Fibroblast of pulmonary artery (primary cell): ENCODE measurements around the gene KRT28.

Experiments used
- DNase-seq: peaks from one replicate; pipeline ENCODE4 v3.0.0-alpha.2; 2010; ENCODE audit warnings: low read depth
- H3K4me3 ChIP-seq: replicated peaks from 2 replicates; pipeline ENCODE4 v1.5.1; 2011; ENCODE audit warnings: low read depth, mild to moderate bottlenecking, control low read depth, low read length, moderate library complexity
- TF ChIP-seq, protein P1 (sequence below): IDR thresholded peaks from 2 replicates; pipeline ENCODE4 v1.5.1; 2011; ENCODE audit warnings: mild to moderate bottlenecking, control low read depth, low read length, inconsistent platforms; ENCODE audit errors: missing control alignments

The KRT28 gene

GRCh38 chr17:40782450-40782849 is 17.3 kb downstream of the KRT28 start, which contains the start of gene KRT27:
KRT27 (minus strand) TSS chr17:40782550; CDS start chr17:40782493, 57 bp downstream.
- DNase-seq: no peak
- H3K4me3 ChIP-seq: no peak within 1 kb of the TSS
- TF ChIP-seq, protein P1, sequence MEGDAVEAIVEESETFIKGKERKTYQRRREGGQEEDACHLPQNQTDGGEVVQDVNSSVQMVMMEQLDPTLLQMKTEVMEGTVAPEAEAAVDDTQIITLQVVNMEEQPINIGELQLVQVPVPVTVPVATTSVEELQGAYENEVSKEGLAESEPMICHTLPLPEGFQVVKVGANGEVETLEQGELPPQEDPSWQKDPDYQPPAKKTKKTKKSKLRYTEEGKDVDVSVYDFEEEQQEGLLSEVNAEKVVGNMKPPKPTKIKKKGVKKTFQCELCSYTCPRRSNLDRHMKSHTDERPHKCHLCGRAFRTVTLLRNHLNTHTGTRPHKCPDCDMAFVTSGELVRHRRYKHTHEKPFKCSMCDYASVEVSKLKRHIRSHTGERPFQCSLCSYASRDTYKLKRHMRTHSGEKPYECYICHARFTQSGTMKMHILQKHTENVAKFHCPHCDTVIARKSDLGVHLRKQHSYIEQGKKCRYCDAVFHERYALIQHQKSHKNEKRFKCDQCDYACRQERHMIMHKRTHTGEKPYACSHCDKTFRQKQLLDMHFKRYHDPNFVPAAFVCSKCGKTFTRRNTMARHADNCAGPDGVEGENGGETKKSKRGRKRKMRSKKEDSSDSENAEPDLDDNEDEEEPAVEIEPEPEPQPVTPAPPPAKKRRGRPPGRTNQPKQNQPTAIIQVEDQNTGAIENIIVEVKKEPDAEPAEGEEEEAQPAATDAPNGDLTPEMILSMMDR: no peak

- TF ChIP-seq, protein P1: no peak
- DNase-seq: no peak
- H3K4me3 ChIP-seq: no peak overlapping the region
These were observed 20.4 kb downstream of the KRT28 start for GRCh38 chr17:40779181-40779909.

DNA sequence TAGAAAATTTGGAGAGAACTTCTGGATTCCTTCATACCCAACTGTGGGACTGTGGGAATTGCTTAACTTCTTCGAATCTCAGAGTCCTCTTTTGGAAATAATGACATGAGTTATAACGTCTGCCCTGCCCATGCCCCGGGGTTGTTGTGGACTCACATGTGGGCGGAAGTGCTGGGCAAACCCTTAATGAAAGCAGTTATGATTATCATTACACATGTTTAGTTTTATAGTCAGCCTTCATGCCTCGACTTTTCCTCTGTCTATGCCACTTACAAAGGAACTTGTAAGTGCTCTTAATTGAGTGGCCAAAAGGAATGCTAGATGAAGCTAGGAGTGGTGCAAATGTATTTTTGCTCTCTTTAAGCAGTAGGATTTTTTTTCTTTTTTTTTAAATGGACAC is 21.3 kb downstream of the KRT28 start:
- DNase-seq: no peak
- no peak overlapping the region for H3K4me3 ChIP-seq
- TF ChIP-seq, protein P1: no peak

GRCh38 chr17:40777971-40778370 is 21.8 kb downstream of the KRT28 start:
- TF ChIP-seq, protein P1: no peak
- no peak overlapping the region for H3K4me3 ChIP-seq
- DNase-seq: no peak

- TF ChIP-seq, protein P1: no peak
- no peak overlapping the region for H3K4me3 ChIP-seq
- DNase-seq: no peak
These were observed 22.3 kb downstream of the KRT28 start for GRCh38 chr17:40777459-40777858.

DNA sequence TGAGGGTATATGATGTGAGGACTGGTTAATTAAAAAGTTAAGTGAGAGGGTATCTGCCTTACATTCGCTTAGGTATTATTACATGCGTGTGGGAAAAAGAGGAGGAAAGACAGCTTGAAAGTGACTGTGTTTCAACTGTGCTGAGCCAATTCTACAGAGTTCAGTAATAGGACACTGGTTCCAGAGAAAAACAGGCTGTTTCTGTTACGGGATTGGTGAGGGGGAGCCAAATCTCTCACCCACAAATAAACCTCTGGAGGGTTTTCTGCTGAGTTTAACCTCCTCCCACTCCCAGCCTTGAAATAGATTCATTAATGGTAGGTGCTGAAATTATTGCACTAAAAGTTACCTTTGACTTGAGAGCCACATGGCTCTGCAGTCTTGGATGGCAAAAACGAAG is 23.8 kb downstream of the KRT28 start:
- H3K4me3 ChIP-seq: no peak overlapping the region
- no peak for DNase-seq
- TF ChIP-seq, protein P1: no peak

DNA sequence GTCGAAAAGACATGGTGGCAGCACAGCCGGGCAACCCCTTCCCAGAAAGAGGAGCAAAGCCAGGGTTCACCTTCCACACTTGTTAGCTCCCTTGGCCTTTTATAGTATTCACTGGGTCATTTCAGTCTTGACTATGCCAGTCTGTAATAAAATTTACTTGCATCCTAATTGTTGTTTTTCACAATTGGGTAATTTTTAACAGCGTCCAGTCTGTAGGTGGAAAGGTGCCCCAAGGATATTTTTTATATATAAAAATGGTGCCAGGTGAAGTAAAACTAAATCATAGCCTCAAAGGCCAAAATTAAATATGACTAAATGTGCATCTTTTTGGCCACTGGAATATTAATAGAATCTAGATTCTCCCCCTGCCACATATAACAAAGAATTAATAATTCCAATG is 27.7 kb downstream of the KRT28 start, which contains the start of gene KRT26:
Gene KRT26 (minus strand): TSS at position 101 of the 400 bp plus-strand sequence. CDS start 88 bp downstream, at position 13.
- TF ChIP-seq, protein P1: no peak
- no peak within 1 kb of the TSS for H3K4me3 ChIP-seq
- DNase-seq: no peak
